Measurements from ENCODE around the gene RBM39.

- no peak for TF ChIP-seq CTCF (IDR thresholded peaks at IDR 0.05)
- no peak for TF ChIP-seq CHD2 (IDR thresholded peaks at IDR 0.05; ENCODE audit: low read length, partially characterized antibody)
- no peak for TF ChIP-seq ELF1 (IDR thresholded peaks at IDR 0.05)
- no peak for TF ChIP-seq POLR2AphosphoS5 (IDR thresholded peaks at IDR 0.05; ENCODE audit: low read depth, low read length)
- TF ChIP-seq REST (IDR thresholded peaks at IDR 0.05; ENCODE audit: low read depth, low read length) = no peak
- TF ChIP-seq RCOR1 (IDR thresholded peaks at IDR 0.05; ENCODE audit: low read length) = no peak
Observed at GRCh38 chr20:35657271-35657670, 84.8 kb downstream of the RBM39 start.

Data from SK-N-SH (cell line).